OCI-LY7 (cell line): ENCODE measurements around the gene DPY19L3. TPM values are rescaled to one million over a fixed set of nuclear protein-coding genes. Genes with fewer than 3 reads are reported as not detected.
A peak's percentile ranks its signal among the peaks of the same experiment; 100 is the strongest.

ENCODE experiments used
- BruUV-seq: library from RNA; stranded (reverse); fragments of 400-500 nt; replicated peaks from 2 replicates; lab custom pipeline; 2021; lab: Mats Ljungman, UMichigan
- CTCF ChIA-PET: fragments of 300-600 bp; sonication (Branson Sonifier 250); formaldehyde crosslinking; loops from one replicate; lab custom pipeline; 2022; ENCODE audit warnings: antibody characterized with exemption; ENCODE audit not compliant: unreplicated experiment; lab: Charles Lee
- POLR2A ChIA-PET: fragments of 300-600 bp; sonication (Branson Sonifier 250); formaldehyde crosslinking; loops from one replicate; lab custom pipeline; 2022; ENCODE audit warnings: antibody characterized with exemption; lab: Charles Lee
- DNase-seq: peaks from one replicate; pipeline ENCODE4 v3.0.0-alpha.2; 2015; ENCODE audit warnings: low spot score
- H2AFZ ChIP-seq: fragments of 200-600 bp; sonication (generic), shearing (Covaris generic); 2 replicates; pipeline ENCODE4 v1.6.1; 2014; ENCODE audit warnings: mild to moderate bottlenecking, antibody characterized with exemption, low read length, moderate library complexity
- H3K27ac ChIP-seq: fragments of 200-600 bp; sonication (generic); 2 replicates; pipeline ENCODE4 v1.5.1; 2014; ENCODE audit warnings: mixed run types, low read depth, mild to moderate bottlenecking, moderate library complexity, low read length, inconsistent platforms; ENCODE audit not compliant: poor library complexity, severe bottlenecking
- H3K36me3 ChIP-seq: fragments of 200-600 bp; sonication (generic); 2 replicates; pipeline ENCODE4 v1.6.1; 2014; ENCODE audit warnings: mild to moderate bottlenecking, antibody characterized with exemption, low read length, moderate library complexity, mixed read lengths; ENCODE audit not compliant: insufficient read depth
- H3K4me1 ChIP-seq: fragments of 200-600 bp; sonication (generic); 2 replicates; pipeline ENCODE4 v1.5.1; 2014; ENCODE audit warnings: mild to moderate bottlenecking, low read length; ENCODE audit not compliant: insufficient read depth, poor library complexity, severe bottlenecking
- H3K4me2 ChIP-seq: fragments of 200-600 bp; sonication (generic); 2 replicates; pipeline ENCODE4 v1.6.1; 2014; ENCODE audit warnings: mild to moderate bottlenecking, low read length
- H3K4me3 ChIP-seq: fragments of 200-600 bp; sonication (generic); 2 replicates; pipeline ENCODE4 v1.5.1; 2014; ENCODE audit warnings: mild to moderate bottlenecking, low read depth, low read length; ENCODE audit not compliant: poor library complexity, severe bottlenecking
- H3K79me2 ChIP-seq: fragments of 200-600 bp; sonication (generic); 2 replicates; pipeline ENCODE4 v1.6.1; 2016; ENCODE audit warnings: low read depth, mild to moderate bottlenecking, low read length, moderate library complexity, mixed read lengths; ENCODE audit not compliant: insufficient read depth
- H3K9me2 ChIP-seq: fragments of 200-600 bp; sonication (generic); 2 replicates; pipeline ENCODE4 v1.6.1; 2016; ENCODE audit warnings: mild to moderate bottlenecking, low read length, mixed read lengths; ENCODE audit not compliant: insufficient read depth
- H3K9me3 ChIP-seq: fragments of 200-600 bp; sonication (generic); 2 replicates; pipeline ENCODE4 v1.6.1; 2014; ENCODE audit warnings: mild to moderate bottlenecking, mixed run types, low read length, mixed read lengths
- H4K20me1 ChIP-seq: fragments of 200-600 bp; sonication (generic); 2 replicates; pipeline ENCODE4 v1.6.1; 2014; ENCODE audit warnings: mild to moderate bottlenecking, antibody characterized with exemption, low read length, moderate library complexity, mixed read lengths; ENCODE audit not compliant: insufficient read depth
- EZH2phosphoT487 ChIP-seq: fragments of 200-600 bp; sonication (generic); IDR thresholded peaks from 2 replicates; pipeline ENCODE4 v1.6.1; 2018; ENCODE audit warnings: low read depth, borderline replicate concordance, mild to moderate bottlenecking, mixed run types, antibody characterized with exemption, low read length, moderate library complexity, mixed read lengths
- intact Hi-C: fragments of 100-400 bp; cut with micrococcal nuclease; formaldehyde crosslinking; loops from one replicate; pipeline ENCODE4 v1.10.0; 2022; ENCODE audit not compliant: unreplicated experiment
- total RNA-seq, 2 experiments: library from RNA; depleted of rRNA in 1 of 2; stranded (reverse); fragments of >200 nt in 1 of 2; shearing (Covaris generic) in 1 of 2; gene quantifications; 2 replicates each; pipeline ENCODE4 v1.2.3, GENCODE V29; 2014 to 2022
- TF ChIP-seq, protein P1 (sequence below): fragments of 200-600 bp; sonication (generic); conservative IDR thresholded peaks from 2 replicates; pipeline ENCODE4 v1.5.1; 2014; ENCODE audit warnings: mild to moderate bottlenecking, antibody characterized with exemption, low read length, moderate library complexity, mixed read lengths

Gene DPY19L3
- total RNA-seq, 2 experiments from 2014 or later: 31.3 to 39.0 TPM

DNA sequence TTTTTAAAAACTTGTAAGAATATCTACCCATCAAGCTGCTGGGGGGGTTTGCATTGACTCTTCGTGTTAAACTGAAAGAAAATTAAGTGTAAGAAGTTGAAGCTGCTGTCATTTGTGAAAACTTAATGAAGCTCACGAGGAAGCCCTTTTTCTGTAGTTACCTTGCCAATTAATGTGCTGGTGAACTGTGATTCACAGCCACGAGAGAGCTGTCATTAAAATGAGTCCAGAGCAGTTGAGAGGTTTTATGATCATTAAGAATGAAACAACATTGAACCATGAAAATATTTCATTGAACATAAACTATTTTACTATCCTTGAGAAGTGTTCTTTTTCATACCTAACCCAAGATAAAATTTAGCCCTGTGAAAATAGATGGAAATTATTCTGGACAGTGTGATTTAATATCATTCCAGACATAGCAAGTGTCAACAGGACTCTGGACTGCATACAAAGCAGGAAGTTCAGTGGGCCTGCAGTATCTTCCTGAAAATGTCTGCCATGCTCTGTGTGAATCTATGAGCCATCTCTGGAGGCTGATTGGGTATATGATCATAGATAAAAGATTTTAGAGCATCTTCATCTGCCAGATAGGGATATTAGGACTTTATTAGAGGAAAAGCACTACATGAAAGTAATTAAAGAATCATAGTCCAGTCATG is 53.8 kb downstream of the DPY19L3 start:
- CTCF ChIA-PET: no interaction called here

DNA sequence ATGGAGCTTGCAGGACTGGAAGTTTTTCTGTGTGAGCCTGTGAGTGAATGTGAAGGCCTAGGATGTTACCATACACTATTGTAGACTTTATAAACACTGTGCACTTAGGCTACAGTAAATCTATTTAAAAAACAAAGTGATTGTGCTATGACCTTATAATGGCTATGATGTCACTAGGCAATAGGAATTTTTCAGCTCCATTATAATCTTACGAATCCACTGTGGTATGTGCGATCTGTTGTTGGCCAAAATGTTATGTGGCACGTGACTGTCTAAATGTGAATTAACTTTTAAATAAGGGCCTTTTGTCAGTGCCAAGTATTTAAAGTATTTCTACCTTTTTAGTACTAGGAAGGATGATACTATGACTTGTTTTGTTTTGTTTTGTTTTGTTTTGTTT is 54.9 kb downstream of the DPY19L3 start:
- no peak for DNase-seq
- peaks cover 47% of the 10 kb centered on the region for H3K36me3 ChIP-seq
- intact Hi-C loops: no loop called here
- H3K9me3 ChIP-seq: no peaks in the 10 kb centered on the region
- H3K4me1 ChIP-seq: no peaks in the 10 kb centered on the region
- no peak for TF ChIP-seq EZH2phosphoT487
- TF ChIP-seq, protein P1, sequence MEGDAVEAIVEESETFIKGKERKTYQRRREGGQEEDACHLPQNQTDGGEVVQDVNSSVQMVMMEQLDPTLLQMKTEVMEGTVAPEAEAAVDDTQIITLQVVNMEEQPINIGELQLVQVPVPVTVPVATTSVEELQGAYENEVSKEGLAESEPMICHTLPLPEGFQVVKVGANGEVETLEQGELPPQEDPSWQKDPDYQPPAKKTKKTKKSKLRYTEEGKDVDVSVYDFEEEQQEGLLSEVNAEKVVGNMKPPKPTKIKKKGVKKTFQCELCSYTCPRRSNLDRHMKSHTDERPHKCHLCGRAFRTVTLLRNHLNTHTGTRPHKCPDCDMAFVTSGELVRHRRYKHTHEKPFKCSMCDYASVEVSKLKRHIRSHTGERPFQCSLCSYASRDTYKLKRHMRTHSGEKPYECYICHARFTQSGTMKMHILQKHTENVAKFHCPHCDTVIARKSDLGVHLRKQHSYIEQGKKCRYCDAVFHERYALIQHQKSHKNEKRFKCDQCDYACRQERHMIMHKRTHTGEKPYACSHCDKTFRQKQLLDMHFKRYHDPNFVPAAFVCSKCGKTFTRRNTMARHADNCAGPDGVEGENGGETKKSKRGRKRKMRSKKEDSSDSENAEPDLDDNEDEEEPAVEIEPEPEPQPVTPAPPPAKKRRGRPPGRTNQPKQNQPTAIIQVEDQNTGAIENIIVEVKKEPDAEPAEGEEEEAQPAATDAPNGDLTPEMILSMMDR: no peak
- H3K27ac ChIP-seq: no peak overlapping the region
- no peak overlapping the region for H3K4me3 ChIP-seq
- no peaks in the 10 kb centered on the region for H3K79me2 ChIP-seq
- POLR2A ChIA-PET: no interaction called here
- BruUV-seq: no TSS peak
- no peak overlapping the region for H3K4me2 ChIP-seq
- CTCF ChIA-PET: no interaction called here
- no peaks in the 10 kb centered on the region for H4K20me1 ChIP-seq
- no peaks in the 10 kb centered on the region for H3K9me2 ChIP-seq
- H2AFZ ChIP-seq: no peak overlapping the region

More for the DNA sequence above, 53.8 kb downstream of the DPY19L3 start:
- POLR2A ChIA-PET: interaction anchor here (0.6 kb wide), 1 partner anchor 18 kb away, joined by 3 read pairs; no protein-coding TSS in a partner anchor
- H3K9me2 ChIP-seq: no peaks in the 10 kb centered on the region
- H3K79me2 ChIP-seq: no peaks in the 10 kb centered on the region
- no peaks in the 10 kb centered on the region for H3K9me3 ChIP-seq
- no TSS peak for BruUV-seq
- no peak overlapping the region for H3K4me2 ChIP-seq
- intact Hi-C loops: no loop called here
- no peak overlapping the region for H3K4me3 ChIP-seq
- no peak overlapping the region for H2AFZ ChIP-seq
- H4K20me1 ChIP-seq: no peaks in the 10 kb centered on the region
- no peak overlapping the region for H3K27ac ChIP-seq
- DNase-seq: no peak
- peaks cover 59% of the 10 kb centered on the region for H3K36me3 ChIP-seq
- no peak for TF ChIP-seq EZH2phosphoT487
- TF ChIP-seq, protein P1: no peak
- no peaks in the 10 kb centered on the region for H3K4me1 ChIP-seq

DNA sequence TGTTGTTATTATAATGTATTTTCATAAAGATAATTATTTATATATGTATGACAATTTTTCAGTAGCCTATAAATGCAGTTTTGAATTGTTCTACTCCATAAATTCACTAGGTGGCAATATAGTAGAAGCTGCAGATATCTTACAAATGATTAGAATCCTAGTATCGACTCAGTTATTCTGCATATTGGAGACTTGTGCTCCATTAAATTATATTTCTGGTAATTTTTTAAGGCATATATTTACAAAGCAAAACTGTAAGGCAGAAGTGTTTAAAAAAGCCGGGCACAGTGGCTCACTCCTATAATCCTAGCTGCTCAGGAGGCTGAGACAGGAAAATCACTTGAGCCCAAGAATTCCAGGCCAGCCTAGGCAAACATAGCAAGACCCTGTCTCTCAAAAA is 58.7 kb downstream of the DPY19L3 start:
- H3K9me2 ChIP-seq: no peaks in the 10 kb centered on the region
- no peaks in the 10 kb centered on the region for H3K4me1 ChIP-seq
- no peak overlapping the region for H2AFZ ChIP-seq
- no peaks in the 10 kb centered on the region for H3K9me3 ChIP-seq
- no peak overlapping the region for H3K27ac ChIP-seq
- H3K36me3 ChIP-seq: peaks cover 29% of the 10 kb centered on the region; the same call in 1 of the 2 replicates
- BruUV-seq: no TSS peak
- DNase-seq: peak; percentile 13
- no peak overlapping the region for H3K4me3 ChIP-seq
- POLR2A ChIA-PET: no interaction called here
- intact Hi-C loops: no loop called here
- H3K79me2 ChIP-seq: no peaks in the 10 kb centered on the region
- H4K20me1 ChIP-seq: no peaks in the 10 kb centered on the region
- H3K4me2 ChIP-seq: no peak overlapping the region
- CTCF ChIA-PET: no interaction called here
- no peak for TF ChIP-seq EZH2phosphoT487
- TF ChIP-seq, protein P1: peak; percentile 73
